SK-N-SH (cell line): ENCODE data around the gene SNX2. TPM values are rescaled to one million over a fixed set of nuclear protein-coding genes. Genes with fewer than 3 reads are reported as not detected.

ENCODE experiments used
- CTCF ChIA-PET: fragments of 300-600, 350-600 bp; formaldehyde crosslinking; extraction: SDS; loops from one replicate; lab custom pipeline; 2021; lab: Yijun Ruan, JAX
- POLR2A ChIA-PET: fragments of 350-600 bp; sonication (Branson Sonifier 250); formaldehyde crosslinking; extraction: SDS; loops from one replicate; lab custom pipeline; 2020; ENCODE audit warnings: antibody characterized with exemption, inconsistent platforms; lab: Yijun Ruan, JAX
- DNase-seq: peaks from one replicate; pipeline ENCODE4 v3.0.0; 2012
- H2AFZ ChIP-seq: fragments of 200-600 bp; sonication (generic); 2 replicates; pipeline ENCODE4 v1.8.1; 2016; ENCODE audit warnings: antibody characterized with exemption, mild to moderate bottlenecking, low read depth
- H3F3A ChIP-seq: fragments of 200-600 bp; sonication (generic); replicated peaks from 2 replicates; pipeline ENCODE3; 2016; ENCODE audit warnings: antibody characterized with exemption, mild to moderate bottlenecking; ENCODE audit not compliant: insufficient read depth
- H3K27ac ChIP-seq, 2 experiments: fragments of 200-500 bp in 1 of 2; fragments of 200-600 bp in 1 of 2; sonication (Bioruptor generic) in 1 of 2; sonication (generic), shearing (Covaris generic) in 1 of 2; 2 replicates each; pipeline versions ENCODE4 v1.5.1 to v1.6.1; 2014 to 2016; ENCODE audit warnings: low read depth in 2 of 2, inconsistent platforms in 1 of 2, low read length in 1 of 2, mild to moderate bottlenecking in 1 of 2, mixed read lengths in 1 of 2
- H3K27me3 ChIP-seq: fragments of 200-600 bp; sonication (generic), shearing (Covaris generic); 2 replicates; pipeline ENCODE4 v1.6.1; 2016; ENCODE audit warnings: mixed run types; ENCODE audit not compliant: insufficient read depth
- H3K36me3 ChIP-seq, 2 experiments: fragments of 200-500 bp in 1 of 2; fragments of 200-600 bp in 1 of 2; sonication (Bioruptor generic) in 1 of 2; sonication (generic) in 1 of 2; replicated peaks in 1 of 2; 2 replicates each; pipeline versions ENCODE3 to v1.5.1; 2014 to 2016; ENCODE audit warnings: low read length in 1 of 2, mild to moderate bottlenecking in 1 of 2; ENCODE audit not compliant: insufficient read depth in 2 of 2, control insufficient read depth in 1 of 2
- H3K4me1 ChIP-seq, 2 experiments: fragments of 200-500 bp in 1 of 2; fragments of 200-600 bp in 1 of 2; sonication (Bioruptor generic) in 1 of 2; sonication (generic), shearing (Covaris generic) in 1 of 2; 2 replicates each; pipeline versions ENCODE4 v1.5.1 to v1.6.1; 2014 to 2016; ENCODE audit warnings: low read depth in 1 of 2, low read length in 1 of 2, mixed run types in 1 of 2; ENCODE audit not compliant: insufficient read depth in 2 of 2, control insufficient read depth in 1 of 2
- H3K4me2 ChIP-seq: fragments of 200-600 bp; sonication (generic), shearing (Covaris generic); 2 replicates; pipeline ENCODE4 v1.6.1; 2017; ENCODE audit warnings: mixed run types
- H3K4me3 ChIP-seq, 2 experiments: fragments of 200-500 bp in 1 of 2; fragments of 200-600 bp in 1 of 2; sonication (Bioruptor generic) in 1 of 2; sonication (generic), shearing (Covaris generic) in 1 of 2; 2 replicates each; pipeline versions ENCODE4 v1.5.1 to v1.8.1; 2014 to 2016; ENCODE audit warnings: low read depth in 2 of 2, inconsistent platforms in 1 of 2, low read length in 1 of 2, mild to moderate bottlenecking in 1 of 2, mixed read lengths in 1 of 2, moderate library complexity in 1 of 2
- H3K79me2 ChIP-seq: fragments of 200-600 bp; sonication (generic); 2 replicates; pipeline ENCODE4 v1.8.1; 2017; ENCODE audit warnings: mild to moderate bottlenecking; ENCODE audit not compliant: insufficient read depth
- H3K9ac ChIP-seq: fragments of 200-600 bp; sonication (generic); 2 replicates; pipeline ENCODE4 v1.6.1; 2017; ENCODE audit warnings: mixed run types
- H3K9me2 ChIP-seq: fragments of 200-600 bp; sonication (generic); 2 replicates; pipeline ENCODE4 v1.6.1; 2017; ENCODE audit warnings: mixed run types
- H3K9me3 ChIP-seq: fragments of 200-600 bp; sonication (generic); 2 replicates; pipeline ENCODE4 v1.6.1; 2017; ENCODE audit warnings: mixed run types, mild to moderate bottlenecking, moderate library complexity
- H4K20me1 ChIP-seq: fragments of 200-600 bp; sonication (generic); 2 replicates; pipeline ENCODE4 v1.6.1; 2017; ENCODE audit warnings: mild to moderate bottlenecking, mixed run types; ENCODE audit not compliant: insufficient read depth
- CTCF ChIP-seq: fragments of 200-600 bp; sonication (generic); IDR thresholded peaks from 2 replicates; pipeline ENCODE4 v1.6.1; 2017; ENCODE audit warnings: antibody characterized with exemption, mild to moderate bottlenecking, moderate library complexity
- ELF1 ChIP-seq: IDR thresholded peaks from 2 replicates; pipeline ENCODE4 v1.4.0; 2012
- EZH2phosphoT487 ChIP-seq: fragments of 200-600 bp; sonication (generic); IDR thresholded peaks from 2 replicates; pipeline ENCODE4 v1.6.1; 2017; ENCODE audit warnings: low read depth, mixed run types, mild to moderate bottlenecking, antibody characterized with exemption, moderate library complexity, borderline replicate concordance
- FOXM1 ChIP-seq: IDR thresholded peaks from 2 replicates; pipeline ENCODE4 v1.4.0; 2012; ENCODE audit warnings: low read depth, mild to moderate bottlenecking
- GABPA ChIP-seq: IDR thresholded peaks from 2 replicates; pipeline ENCODE4 v1.4.0; 2012; ENCODE audit warnings: low read depth, mild to moderate bottlenecking
- GATA2 ChIP-seq: sonication (generic); formaldehyde crosslinking; IDR thresholded peaks from 2 replicates; pipeline ENCODE4 v1.5.0; 2020; ENCODE audit warnings: mild to moderate bottlenecking, missing genetic modification reagents
- JUND ChIP-seq: IDR thresholded peaks from 2 replicates; pipeline ENCODE4 v1.4.0; 2012
- MXI1 ChIP-seq: IDR thresholded peaks from 2 replicates; pipeline ENCODE4 v1.6.1; 2012; ENCODE audit warnings: mild to moderate bottlenecking, low read depth, low read length, improper control_type of control experiment
- NFIC ChIP-seq: IDR thresholded peaks from 2 replicates; pipeline ENCODE4 v1.4.0; 2012; ENCODE audit warnings: borderline replicate concordance
- NRF1 ChIP-seq: IDR thresholded peaks from 2 replicates; pipeline ENCODE4 v1.6.1; 2012; ENCODE audit warnings: low read depth, mild to moderate bottlenecking, low read length
- RCOR1 ChIP-seq: fragments of 150-350 bp; IDR thresholded peaks from 2 replicates; pipeline ENCODE4 v1.6.1; 2017; ENCODE audit warnings: antibody characterized with exemption, low read length
- RFX5 ChIP-seq: IDR thresholded peaks from 2 replicates; pipeline ENCODE4 v1.6.1; 2012; ENCODE audit warnings: mild to moderate bottlenecking, improper control_type of control experiment, low read length
- TAF1 ChIP-seq: IDR thresholded peaks from 2 replicates; pipeline ENCODE4 v1.6.1; 2012; ENCODE audit warnings: low read depth, mild to moderate bottlenecking, low read length, moderate library complexity, borderline replicate concordance
- TEAD4 ChIP-seq: IDR thresholded peaks from 2 replicates; pipeline ENCODE4 v1.4.0; 2012; ENCODE audit warnings: mild to moderate bottlenecking, borderline replicate concordance; ENCODE audit not compliant: insufficient read depth
- USF1 ChIP-seq: IDR thresholded peaks from 2 replicates; pipeline ENCODE4 v1.4.0; 2012; ENCODE audit warnings: low read depth, borderline replicate concordance
- YY1 ChIP-seq: IDR thresholded peaks from 2 replicates; pipeline ENCODE4 v1.4.0; 2012; ENCODE audit warnings: low read depth, mild to moderate bottlenecking
- WGBS: methylation state at CpG from one replicate; pipeline ENCODE4 v1.1.6; 2017; ENCODE audit warnings: low lambda C conversion rate; 5-methylcytosine and 5-hydroxymethylcytosine counted together
- polyA plus RNA-seq, 3 experiments: library from polyadenylated mRNA; depleted of rRNA; stranded (reverse); fragments of >200 nt; gene quantifications; 2 replicates each; pipeline ENCODE4 v1.2.3, GENCODE V29; 2012
- TF ChIP-seq, protein P1 (sequence below): IDR thresholded peaks from 2 replicates; pipeline ENCODE4; 2012

SNX2 gene
- polyA plus RNA-seq, 1 of the 3 experiments (the other 2 are of a cell fraction): 17.4 TPM

- H3K4me2 ChIP-seq: no peak overlapping the region
- no peaks in the 10 kb centered on the region for H3K9me3 ChIP-seq
- H3F3A ChIP-seq: no peaks in the 10 kb centered on the region
- no peak overlapping the region for H3K4me3 ChIP-seq
- no peak overlapping the region for H3K27ac ChIP-seq
- H3K79me2 ChIP-seq: no peaks in the 10 kb centered on the region
- H3K36me3 ChIP-seq: no peaks in the 10 kb centered on the region
- CTCF ChIA-PET: no interaction called here
- no peak overlapping the region for H3K9ac ChIP-seq
- H3K4me1 ChIP-seq: no peaks in the 10 kb centered on the region; a peak in 1 of 4 replicates
- H3K9me2 ChIP-seq: no peaks in the 10 kb centered on the region
- no peaks in the 10 kb centered on the region for H3K27me3 ChIP-seq
- WGBS: 52% methylated on average over 2 of the region's 2 CpGs
- TF ChIP-seq CTCF (no peak), TEAD4 (no peak), JUND (no peak), TAF1 (no peak)
- POLR2A ChIA-PET: no interaction called here
- H2AFZ ChIP-seq: no peak overlapping the region
- DNase-seq: no peak
- H4K20me1 ChIP-seq: no peaks in the 10 kb centered on the region
Observed at GRCh38 chr5:122745597-122745996, 29.3 kb upstream of the SNX2 start.

- no peak overlapping the region for H2AFZ ChIP-seq
- no peak for DNase-seq
- H3K36me3 ChIP-seq: no peaks in the 10 kb centered on the region
- H3K4me2 ChIP-seq: no peak overlapping the region
- no peaks in the 10 kb centered on the region for H3F3A ChIP-seq
- no peaks in the 10 kb centered on the region for H3K4me1 ChIP-seq
- ChIA-PET CTCF (no interaction called here), POLR2A (no interaction called here)
- no peaks in the 10 kb centered on the region for H3K9me2 ChIP-seq
- TF ChIP-seq, protein P1, sequence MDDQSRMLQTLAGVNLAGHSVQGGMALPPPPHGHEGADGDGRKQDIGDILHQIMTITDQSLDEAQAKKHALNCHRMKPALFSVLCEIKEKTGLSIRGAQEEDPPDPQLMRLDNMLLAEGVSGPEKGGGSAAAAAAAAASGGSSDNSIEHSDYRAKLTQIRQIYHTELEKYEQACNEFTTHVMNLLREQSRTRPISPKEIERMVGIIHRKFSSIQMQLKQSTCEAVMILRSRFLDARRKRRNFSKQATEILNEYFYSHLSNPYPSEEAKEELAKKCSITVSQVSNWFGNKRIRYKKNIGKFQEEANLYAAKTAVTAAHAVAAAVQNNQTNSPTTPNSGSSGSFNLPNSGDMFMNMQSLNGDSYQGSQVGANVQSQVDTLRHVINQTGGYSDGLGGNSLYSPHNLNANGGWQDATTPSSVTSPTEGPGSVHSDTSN: no peak
- TF ChIP-seq GABPA (no peak), YY1 (no peak), GATA2 (CRISPR knock-in tag) (no peak), MXI1 (no peak), RFX5 (no peak), NRF1 (no peak), USF1 (no peak), FOXM1 (no peak), NFIC (no peak), EZH2phosphoT487 (no peak), ELF1 (no peak), TAF1 (no peak), RCOR1 (no peak)
- no peak overlapping the region for H3K27ac ChIP-seq
- no peak overlapping the region for H3K4me3 ChIP-seq
- H3K9ac ChIP-seq: no peak overlapping the region
- H3K79me2 ChIP-seq: no peaks in the 10 kb centered on the region
- H3K9me3 ChIP-seq: no peaks in the 10 kb centered on the region
- no peaks in the 10 kb centered on the region for H3K27me3 ChIP-seq
- 55% methylated on average over 2 of the region's 2 CpGs for WGBS
- no peaks in the 10 kb centered on the region for H4K20me1 ChIP-seq
Observed at GRCh38 chr5:122749886-122750285, 25.0 kb upstream of the SNX2 start.
